Keratinocyte (primary cell): ENCODE results near the gene ASCC3. TPM values are rescaled to one million over a fixed set of nuclear protein-coding genes. Genes with fewer than 3 reads are reported as not detected.

Experiments
- DNase-seq: peaks from one replicate; pipeline ENCODE4 v3.0.0-alpha.2; 2011; ENCODE audit warnings: low read depth, missing footprints, low spot score
- FAIRE-seq: peaks from 2 replicates; lab custom pipeline; 2011; peaks lifted over from hg19 to GRCh38; lab: Jason Lieb, UNC
- H2AFZ ChIP-seq: 2 replicates; pipeline ENCODE4 v1.6.0; 2012; ENCODE audit warnings: low read length, control low read depth, inconsistent platforms; ENCODE audit not compliant: control insufficient read depth
- H3K27ac ChIP-seq: 2 replicates; pipeline ENCODE4 v1.5.1; 2011; ENCODE audit warnings: low read length; ENCODE audit not compliant: control insufficient read depth, insufficient read depth
- H3K27me3 ChIP-seq: 3 replicates; pipeline ENCODE4 v1.6.0; 2011; ENCODE audit warnings: low read length; ENCODE audit not compliant: control insufficient read depth, insufficient read depth; ENCODE audit errors: extremely low read depth
- H3K36me3 ChIP-seq, 2 experiments: 2 replicates in 1 of 2; 3 replicates in 1 of 2; pipeline ENCODE4 v1.5.1; 2011; ENCODE audit warnings: low read length in 2 of 2, mild to moderate bottlenecking in 1 of 2; ENCODE audit not compliant: control insufficient read depth in 2 of 2, insufficient read depth in 2 of 2; ENCODE audit errors: extremely low read depth in 1 of 2
- H3K4me1 ChIP-seq: 3 replicates; pipeline ENCODE4 v1.5.1; 2011; ENCODE audit warnings: low read length; ENCODE audit not compliant: control insufficient read depth, insufficient read depth; ENCODE audit errors: extremely low read depth
- H3K4me2 ChIP-seq: 3 replicates; pipeline ENCODE4 v1.6.0; 2011; ENCODE audit warnings: low read depth, low read length; ENCODE audit not compliant: control insufficient read depth, insufficient read depth; ENCODE audit errors: extremely low read depth
- H3K4me3 ChIP-seq, 3 experiments: fragments of 200-600 bp in 1 of 3; sonication (generic) in 1 of 3; 2 replicates in 2 of 3; 3 replicates in 1 of 3; pipeline ENCODE4 v1.5.1; 2011 to 2016; ENCODE audit warnings: low read length in 3 of 3, mild to moderate bottlenecking in 3 of 3, control low read depth in 2 of 3, inconsistent platforms in 1 of 3, low read depth in 1 of 3, mixed read lengths in 1 of 3, mixed run types in 1 of 3, moderate library complexity in 1 of 3; ENCODE audit not compliant: control insufficient read depth in 2 of 3, insufficient read depth in 2 of 3; ENCODE audit errors: extremely low read depth in 1 of 3
- H3K79me2 ChIP-seq: 2 replicates; pipeline ENCODE4 v1.6.0; 2012; ENCODE audit warnings: low read length; ENCODE audit not compliant: control insufficient read depth, insufficient read depth
- H3K9ac ChIP-seq: 3 replicates; pipeline ENCODE4 v1.6.0; 2011; ENCODE audit warnings: low read length; ENCODE audit not compliant: control insufficient read depth, insufficient read depth; ENCODE audit errors: extremely low read depth
- H3K9me1 ChIP-seq: 3 replicates; pipeline ENCODE4 v1.6.0; 2011; ENCODE audit warnings: low read length; ENCODE audit not compliant: control insufficient read depth, insufficient read depth; ENCODE audit errors: extremely low read depth
- H3K9me3 ChIP-seq: 2 replicates; pipeline ENCODE4 v1.5.1; 2012; ENCODE audit warnings: low read depth, low read length; ENCODE audit not compliant: control insufficient read depth
- H4K20me1 ChIP-seq: 3 replicates; pipeline ENCODE4 v1.6.0; 2011; ENCODE audit warnings: low read length; ENCODE audit not compliant: control insufficient read depth, insufficient read depth; ENCODE audit errors: extremely low read depth
- EZH2 ChIP-seq: IDR thresholded peaks from one replicate; pipeline ENCODE4 v1.6.1; 2012; ENCODE audit warnings: inconsistent platforms, mild to moderate bottlenecking, low read length, moderate library complexity
- dilution Hi-C: fragments of 300-500 bp; cut with MboI; formaldehyde crosslinking; loops from one replicate; pipeline ENCODE4 v1.7.0; 2020; ENCODE audit warnings: low sequenced_read_pairs; ENCODE audit not compliant: extremely low pct_ligation_motif_present
- polyA plus RNA-seq, 5 experiments: library from polyadenylated mRNA; depleted of rRNA in 3 of 5; stranded (reverse) in 3 of 5; stranded (forward) in 1 of 5; unstranded in 1 of 5; fragments of >200 nt; gene quantifications; 1 replicate in 1 of 5; 2 replicates in 3 of 5; 3 replicates in 1 of 5; pipeline versions ENCODE4 v1.2.1 to v1.2.3, GENCODE V29; 2011 to 2012; ENCODE audit warnings: missing spikeins in 2 of 5, low read depth in 1 of 5, low replicate concordance in 1 of 5
- TF ChIP-seq, protein P1 (sequence below), 3 experiments: IDR thresholded peaks in 1 of 3; conservative IDR thresholded peaks in 1 of 3; optimal IDR thresholded peaks in 1 of 3; 2 replicates in 2 of 3; 3 replicates in 1 of 3; pipeline versions ENCODE3 to v1.5.1; 2011; ENCODE audit warnings: low read length in 3 of 3, mild to moderate bottlenecking in 3 of 3, moderate library complexity in 2 of 3, control low read depth in 1 of 3, inconsistent platforms in 1 of 3; ENCODE audit not compliant: insufficient read depth in 2 of 3; ENCODE audit errors: extremely low read depth in 1 of 3

The ASCC3 gene
- polyA plus RNA-seq, 1 donor (not counting 4 experiments of a cell fraction or from before 2014, with no cell fraction given): 58.6 TPM

- dilution Hi-C loops: no loop called here
- Histone ChIP-seq H3K27ac (no peak overlapping the region), H3K9me1 (no peaks in the 10 kb centered on the region), H3K36me3 (no peaks in the 10 kb centered on the region), H2AFZ (no peak overlapping the region), H3K9ac (no peak overlapping the region), H3K27me3 (no peaks in the 10 kb centered on the region), H3K4me1 (no peaks in the 10 kb centered on the region), H4K20me1 (no peaks in the 10 kb centered on the region), H3K79me2 (no peaks in the 10 kb centered on the region), H3K4me3 (no peak overlapping the region), H3K9me3 (no peaks in the 10 kb centered on the region), H3K4me2 (no peak overlapping the region)
- FAIRE-seq: no peak
- TF ChIP-seq, protein P1, sequence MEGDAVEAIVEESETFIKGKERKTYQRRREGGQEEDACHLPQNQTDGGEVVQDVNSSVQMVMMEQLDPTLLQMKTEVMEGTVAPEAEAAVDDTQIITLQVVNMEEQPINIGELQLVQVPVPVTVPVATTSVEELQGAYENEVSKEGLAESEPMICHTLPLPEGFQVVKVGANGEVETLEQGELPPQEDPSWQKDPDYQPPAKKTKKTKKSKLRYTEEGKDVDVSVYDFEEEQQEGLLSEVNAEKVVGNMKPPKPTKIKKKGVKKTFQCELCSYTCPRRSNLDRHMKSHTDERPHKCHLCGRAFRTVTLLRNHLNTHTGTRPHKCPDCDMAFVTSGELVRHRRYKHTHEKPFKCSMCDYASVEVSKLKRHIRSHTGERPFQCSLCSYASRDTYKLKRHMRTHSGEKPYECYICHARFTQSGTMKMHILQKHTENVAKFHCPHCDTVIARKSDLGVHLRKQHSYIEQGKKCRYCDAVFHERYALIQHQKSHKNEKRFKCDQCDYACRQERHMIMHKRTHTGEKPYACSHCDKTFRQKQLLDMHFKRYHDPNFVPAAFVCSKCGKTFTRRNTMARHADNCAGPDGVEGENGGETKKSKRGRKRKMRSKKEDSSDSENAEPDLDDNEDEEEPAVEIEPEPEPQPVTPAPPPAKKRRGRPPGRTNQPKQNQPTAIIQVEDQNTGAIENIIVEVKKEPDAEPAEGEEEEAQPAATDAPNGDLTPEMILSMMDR (optimal IDR thresholded peaks at IDR 0.05 in 1 of 3, IDR thresholded peaks at IDR 0.05 in 1 of 3, conservative IDR thresholded peaks at IDR 0.05 in 1 of 3; ENCODE audit: extremely low read depth in 1 of 3, insufficient read depth in 2 of 3, low read length in 3 of 3): no peak
- no peak for TF ChIP-seq EZH2
- DNase-seq: no peak
Observed at GRCh38 chr6:100627911-100628758, 253.0 kb downstream of the ASCC3 start.

- Histone ChIP-seq H3K4me2 (no peak overlapping the region), H3K27ac (no peak overlapping the region), H3K36me3 (no peaks in the 10 kb centered on the region), H3K79me2 (no peaks in the 10 kb centered on the region), H3K9me3 (peaks cover 2% of the 10 kb centered on the region), H3K4me3 (no peak overlapping the region), H3K27me3 (no peaks in the 10 kb centered on the region), H3K4me1 (no peaks in the 10 kb centered on the region), H2AFZ (no peak overlapping the region), H3K9ac (no peak overlapping the region), H4K20me1 (no peaks in the 10 kb centered on the region), H3K9me1 (no peaks in the 10 kb centered on the region)
- TF ChIP-seq, protein P1 (optimal IDR thresholded peaks at IDR 0.05 in 1 of 3, IDR thresholded peaks at IDR 0.05 in 1 of 3, conservative IDR thresholded peaks at IDR 0.05 in 1 of 3; ENCODE audit: extremely low read depth in 1 of 3, insufficient read depth in 2 of 3, low read length in 3 of 3): no peak
- TF ChIP-seq EZH2: no peak
- DNase-seq (no peak), FAIRE-seq (no peak)
- dilution Hi-C loops: no loop called here
Observed at GRCh38 chr6:100626721-100627120, 254.4 kb downstream of the ASCC3 start.
